Ovary (tissue), 9 donors: ENCODE data around the gene GAS2L3. TPM values are rescaled to one million over a fixed set of nuclear protein-coding genes. Genes with fewer than 3 reads are reported as not detected.

Source experiments
- DNase-seq, 5 donors: peaks; one replicate each; pipeline ENCODE4 v3.0.0-alpha.2; 2019 to 2020
- H3K27ac ChIP-seq, 2 donors: fragments of 200-600 bp; one replicate each; pipeline versions ENCODE4 v1.5.1 to v1.8.0; 2019 to 2022
- H3K27me3 ChIP-seq: fragments of 200-600 bp; one replicate; pipeline ENCODE4 v1.8.0; 2022
- H3K36me3 ChIP-seq: fragments of 200-600 bp; sonication (generic); one replicate; pipeline ENCODE4 v1.5.1; 2019
- H3K4me1 ChIP-seq: one replicate; pipeline ENCODE4 v1.8.1; 2013; ENCODE audit warnings: mild to moderate bottlenecking, moderate library complexity; ENCODE audit not compliant: insufficient read depth
- H3K4me3 ChIP-seq: fragments of 200-600 bp; sonication (generic); one replicate; pipeline ENCODE4 v1.5.1; 2017
- H3K9me3 ChIP-seq, 2 donors: fragments of 200-600 bp in 1 of 2; sonication (generic) in 1 of 2; one replicate each; pipeline versions ENCODE4 v1.5.1 to v1.8.1; 2013 to 2019; ENCODE audit warnings: mild to moderate bottlenecking in 1 of 2, moderate library complexity in 1 of 2
- EP300 ChIP-seq: sonication (generic); formaldehyde crosslinking; IDR thresholded peaks from one replicate; pipeline ENCODE4 v1.6.1; 2017; ENCODE audit warnings: antibody characterized with exemption
- POLR2A ChIP-seq: fragments of 450-650 bp; IDR thresholded peaks from one replicate; pipeline ENCODE4 v1.6.1; 2017; ENCODE audit warnings: antibody characterized with exemption, mild to moderate bottlenecking, moderate library complexity
- WGBS, 3 donors: extraction: QIAGEN DNeasy Blood & Tissue Kit in 1 of 3; methylation state at CpG; one replicate each; pipeline versions ENCODE4 v1.1.5 to v1.1.7; 2013 to 2017; 5-methylcytosine and 5-hydroxymethylcytosine counted together
- intact Hi-C, 4 donors: fragments of 100-400 bp; cut with DNase I; formaldehyde crosslinking; loops; one replicate each; pipeline versions ENCODE4 v1.11.0 to v1.15.1; 2022 to 2023
- polyA plus RNA-seq, 2 donors: library from polyadenylated mRNA; stranded (reverse); fragments of 200-250 nt in 1 of 2; fragments of 350-450 nt in 1 of 2; fragmentation: Illumina TruSeq in 1 of 2; extraction: RNeasy Lipid Tissue Mini Kit (QIAGEN cat#74804) in 1 of 2; gene quantifications; one replicate each; pipeline ENCODE4 v1.2.3, GENCODE V29; 2013 to 2014
- total RNA-seq, 7 donors: library from RNA; depleted of rRNA in 2 of 7; stranded (reverse); fragments of >200 nt in 2 of 7; fragmentation: NEBNext Ultra II Directional in 3 of 7; extraction: Animal tissue kit (Norgen Biotek cat#: 25700) in 3 of 7; gene quantifications; one replicate each; pipeline versions ENCODE4 v1.1.0 to v1.2.4, GENCODE V29; 2016 to 2023
- TF ChIP-seq, protein P1 (sequence below), 3 donors: fragments of 450-650 bp in 2 of 3; fragments of 200-600 bp in 1 of 3; IDR thresholded peaks; one replicate each; pipeline versions ENCODE4 v1.5.1 to v1.8.0; 2016 to 2022; ENCODE audit warnings: antibody characterized with exemption in 3 of 3, mild to moderate bottlenecking in 1 of 3
- donor health status: DM: no; HTN: no; CAD: no; lungs with moderate emphysema.
- donor health status: DM: no; HTN: no; CAD: no.
- donor health status: Bipolar disorder and iron deficiency.
- donor health status: DM: yes; HTN: yes; CAD: no.
- donor health status: DM: no; HTN: no; CAD: no.
- donor health status: DM: yes; HTN: yes; CAD: no.

GAS2L3 gene
- total and polyA plus RNA-seq, 9 donors, result 1.0 to 4.9 (median 2.9) TPM

DNA sequence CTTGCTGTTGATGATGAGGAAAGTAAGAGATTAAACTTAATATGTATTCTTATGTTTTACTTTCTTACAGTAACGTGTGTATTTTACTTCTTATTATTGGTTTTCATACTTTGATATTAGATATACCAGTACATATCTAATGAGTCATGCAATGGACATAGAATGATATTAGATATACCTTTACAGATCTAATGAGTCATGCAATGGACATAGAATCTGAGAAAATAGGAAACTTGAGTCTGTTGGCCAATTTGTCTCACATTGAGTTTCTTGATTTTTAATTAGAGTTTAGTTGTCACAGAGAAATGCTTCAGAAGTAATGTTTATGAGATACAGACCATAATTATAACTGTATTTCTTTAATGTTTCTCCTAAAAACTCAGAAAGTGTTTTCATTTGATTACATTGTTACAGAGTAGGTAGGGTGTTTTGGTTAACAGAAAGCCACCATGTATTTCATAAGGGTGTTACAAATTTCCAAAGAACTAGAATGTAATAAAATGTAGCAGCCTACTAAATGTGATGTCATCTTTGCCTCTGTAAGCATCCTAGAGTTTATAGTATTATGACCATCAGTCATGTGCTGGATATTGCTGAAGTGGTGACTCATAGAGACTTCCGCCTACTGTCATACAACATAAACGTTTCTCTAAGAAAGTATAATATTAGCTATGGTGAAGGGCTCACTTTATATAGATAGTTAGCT, 3.0 kb downstream of the GAS2L3 start:
- no peaks in the 10 kb centered on the region for H3K27me3 ChIP-seq
- H3K4me1 ChIP-seq, result no peaks in the 10 kb centered on the region
- no peaks in the 10 kb centered on the region for H3K36me3 ChIP-seq
- DNase-seq, result no peak
- intact Hi-C loops, result no loop called here
- no peak overlapping the region for H3K4me3 ChIP-seq
- H3K9me3 ChIP-seq, result no peaks in the 10 kb centered on the region
- H3K27ac ChIP-seq, result no peak overlapping the region
- TF ChIP-seq EP300, result no peak
- no peak for TF ChIP-seq POLR2A
- TF ChIP-seq, protein P1, sequence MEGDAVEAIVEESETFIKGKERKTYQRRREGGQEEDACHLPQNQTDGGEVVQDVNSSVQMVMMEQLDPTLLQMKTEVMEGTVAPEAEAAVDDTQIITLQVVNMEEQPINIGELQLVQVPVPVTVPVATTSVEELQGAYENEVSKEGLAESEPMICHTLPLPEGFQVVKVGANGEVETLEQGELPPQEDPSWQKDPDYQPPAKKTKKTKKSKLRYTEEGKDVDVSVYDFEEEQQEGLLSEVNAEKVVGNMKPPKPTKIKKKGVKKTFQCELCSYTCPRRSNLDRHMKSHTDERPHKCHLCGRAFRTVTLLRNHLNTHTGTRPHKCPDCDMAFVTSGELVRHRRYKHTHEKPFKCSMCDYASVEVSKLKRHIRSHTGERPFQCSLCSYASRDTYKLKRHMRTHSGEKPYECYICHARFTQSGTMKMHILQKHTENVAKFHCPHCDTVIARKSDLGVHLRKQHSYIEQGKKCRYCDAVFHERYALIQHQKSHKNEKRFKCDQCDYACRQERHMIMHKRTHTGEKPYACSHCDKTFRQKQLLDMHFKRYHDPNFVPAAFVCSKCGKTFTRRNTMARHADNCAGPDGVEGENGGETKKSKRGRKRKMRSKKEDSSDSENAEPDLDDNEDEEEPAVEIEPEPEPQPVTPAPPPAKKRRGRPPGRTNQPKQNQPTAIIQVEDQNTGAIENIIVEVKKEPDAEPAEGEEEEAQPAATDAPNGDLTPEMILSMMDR (IDR thresholded peaks at IDR 0.05), result no peak
- 70 to 72% (median 70%) methylated on average over 3 of the region's 3 CpGs for WGBS, 3 donors

DNA sequence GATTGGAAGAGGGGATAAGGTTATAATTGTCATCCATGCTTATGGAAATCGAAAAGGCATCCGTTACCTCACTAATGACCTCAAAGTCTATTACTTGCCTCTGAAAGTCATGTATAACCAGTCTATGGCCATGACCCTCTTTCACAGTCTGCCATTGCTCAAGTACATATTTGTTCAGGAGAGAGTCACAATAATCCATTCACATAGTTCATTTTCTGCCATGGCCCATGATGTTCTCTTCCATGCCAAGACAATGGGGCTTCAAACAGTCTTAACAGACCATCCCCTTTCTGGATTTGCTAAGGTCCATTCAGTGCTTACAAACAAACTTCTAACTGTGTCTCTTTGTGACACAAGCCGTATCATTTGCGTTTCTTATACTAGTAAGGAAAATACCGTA, 5.4 kb downstream of the GAS2L3 start:
- TF ChIP-seq EP300 (no peak), POLR2A (no peak)
- TF ChIP-seq, protein P1 (IDR thresholded peaks at IDR 0.05), result no peak
- Histone ChIP-seq H3K4me1 (no peaks in the 10 kb centered on the region), H3K36me3 (no peaks in the 10 kb centered on the region), H3K9me3 (no peaks in the 10 kb centered on the region), H3K27ac (no peak overlapping the region), H3K27me3 (no peaks in the 10 kb centered on the region), H3K4me3 (no peak overlapping the region)
- WGBS, 3 donors, result 93 to 95% (median 94%) methylated on average over 5 of the region's 5 CpGs
- intact Hi-C loops, result no loop called here
- no peak for DNase-seq

DNA sequence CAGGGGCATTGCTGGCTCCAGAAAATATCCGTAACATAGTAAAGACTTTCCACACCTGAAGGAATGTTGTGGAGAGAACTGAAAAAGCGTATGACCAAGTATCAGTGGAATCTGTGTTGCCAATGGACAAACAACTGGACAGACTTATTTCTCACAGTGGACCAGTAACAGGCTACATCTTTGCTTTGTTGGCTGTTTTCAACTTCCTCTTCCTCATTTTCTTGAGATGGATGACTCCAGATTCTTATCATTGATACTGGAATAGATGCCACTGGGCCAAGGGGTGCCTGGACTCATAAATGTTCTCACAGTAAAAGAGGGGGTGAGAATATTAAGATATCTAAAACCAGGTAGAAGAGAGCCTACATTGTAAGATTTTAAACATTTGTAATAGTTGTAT, 6.4 kb downstream of the GAS2L3 start:
- H3K4me1 ChIP-seq, result no peaks in the 10 kb centered on the region
- no peaks in the 10 kb centered on the region for H3K9me3 ChIP-seq
- H3K27me3 ChIP-seq, result no peaks in the 10 kb centered on the region
- TF ChIP-seq POLR2A (no peak), EP300 (no peak)
- TF ChIP-seq, protein P1 (IDR thresholded peaks at IDR 0.05), result no peak
- H3K36me3 ChIP-seq, result no peaks in the 10 kb centered on the region
- DNase-seq, result no peak
- intact Hi-C loops, result no loop called here
- 49 to 97% (median 75%) methylated on average over 2 of the region's 2 CpGs for WGBS, 3 donors
- H3K27ac ChIP-seq, result no peak overlapping the region
- H3K4me3 ChIP-seq, result no peak overlapping the region

DNA sequence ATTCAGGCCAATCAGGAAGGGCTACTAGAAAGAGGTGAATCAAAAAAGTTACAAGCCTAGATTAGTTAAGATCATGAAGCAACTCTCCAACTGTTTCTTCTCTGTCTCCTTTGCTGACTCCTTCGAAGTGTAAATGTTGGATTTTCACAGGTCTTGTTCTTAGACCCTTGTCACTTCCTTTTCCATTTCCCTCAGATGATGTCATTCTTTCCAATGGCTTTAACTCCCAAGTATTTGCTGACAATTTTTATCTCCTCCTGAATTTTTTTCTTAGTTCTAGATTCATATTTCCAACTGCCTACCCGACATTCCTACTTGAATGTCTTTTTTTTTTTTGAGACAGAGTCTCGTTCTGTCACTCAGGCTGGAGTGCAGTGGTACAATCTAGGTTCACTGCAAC, 10.8 kb downstream of the GAS2L3 start:
- DNase-seq, result no peak
- Histone ChIP-seq H3K4me3 (no peak overlapping the region), H3K4me1 (no peaks in the 10 kb centered on the region), H3K27me3 (no peaks in the 10 kb centered on the region), H3K36me3 (no peaks in the 10 kb centered on the region), H3K27ac (no peak overlapping the region), H3K9me3 (no peaks in the 10 kb centered on the region)
- intact Hi-C loops, result no loop called here
- TF ChIP-seq EP300, result no peak
- TF ChIP-seq, protein P1 (IDR thresholded peaks at IDR 0.05), result no peak
- no peak for TF ChIP-seq POLR2A
- 88 to 95% (median 90%) methylated on average over 3 of the region's 3 CpGs for WGBS, 3 donors
